ENCODE results near the gene CGREF1. TPM values are rescaled to one million over a fixed set of nuclear protein-coding genes. Genes with fewer than 3 reads are reported as not detected.
A peak's percentile ranks its signal among the peaks of the same experiment; 100 is the strongest.

CGREF1 gene
- total and polyA plus RNA-seq, 2 donors (not counting 3 experiments of a cell fraction or from before 2014, with no cell fraction given): 2.9 to 5.8 TPM

DNA sequence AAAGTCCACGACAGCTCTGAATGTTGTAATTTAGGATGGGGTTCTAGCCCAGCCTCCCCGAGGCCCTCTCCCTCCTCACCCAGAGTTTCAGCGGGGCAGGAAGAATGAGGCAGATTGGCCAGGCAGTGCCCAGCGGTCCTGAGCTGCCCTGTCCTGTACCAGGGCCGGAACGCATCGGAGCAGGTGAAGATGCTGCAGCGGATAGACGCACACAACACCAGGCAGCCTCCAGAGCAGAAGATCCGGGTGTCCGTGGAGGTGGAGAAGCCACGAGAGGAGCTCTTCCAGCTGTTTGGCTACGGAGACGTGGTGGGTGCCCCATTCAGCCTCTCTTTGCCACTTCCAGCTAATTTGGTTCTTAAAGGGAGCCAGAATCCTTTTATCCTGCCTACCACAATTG, 21.6 kb downstream of the CGREF1 start:
- no peaks in the 10 kb centered on the region for H3K27me3 ChIP-seq (ENCODE audit: control insufficient read depth in 2 of 2, insufficient read depth in 2 of 2, low read length in 2 of 2)
- no peaks in the 10 kb centered on the region for H3K4me1 ChIP-seq (ENCODE audit: control insufficient read depth, extremely low read depth, insufficient read depth, low read length)
- BruUV-seq (replicated peaks): no TSS peak
- POLR2A ChIA-PET: no interaction called here
- no peak overlapping the region for H3K27ac ChIP-seq (ENCODE audit: insufficient read depth, low read depth, low read length)
- no peak for TF ChIP-seq GATA2 (IDR thresholded peaks at IDR 0.05; ENCODE audit: insufficient read depth, insufficient read length, low read depth, low read length)
- no peak for TF ChIP-seq EZH2 (IDR thresholded peaks at IDR 0.05; ENCODE audit: borderline replicate concordance, low read depth, low read length, severe bottlenecking)
- no peak for TF ChIP-seq POLR2AphosphoS5 (IDR thresholded peaks at IDR 0.05; ENCODE audit: insufficient read depth, low read depth, low read length)
- TF ChIP-seq, protein P1, sequence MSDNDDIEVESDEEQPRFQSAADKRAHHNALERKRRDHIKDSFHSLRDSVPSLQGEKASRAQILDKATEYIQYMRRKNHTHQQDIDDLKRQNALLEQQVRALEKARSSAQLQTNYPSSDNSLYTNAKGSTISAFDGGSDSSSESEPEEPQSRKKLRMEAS (IDR thresholded peaks at IDR 0.05; ENCODE audit: insufficient read depth, insufficient read length): no peak
- no peak for TF ChIP-seq POLR2A (IDR thresholded peaks at IDR 0.05; ENCODE audit: low read depth, low read length)
- no peak overlapping the region for H2AFZ ChIP-seq (ENCODE audit: low read depth, low read length)
- no peaks in the 10 kb centered on the region for H3K9me3 ChIP-seq (replicated peaks; ENCODE audit: control insufficient read depth, insufficient read depth, low read length)
- H3K9ac ChIP-seq (replicated peaks; ENCODE audit: extremely low read depth, insufficient read depth, low read length): no peak overlapping the region
- H3K79me2 ChIP-seq (ENCODE audit: control insufficient read depth, insufficient read depth, low read length): no peaks in the 10 kb centered on the region
- no peaks in the 10 kb centered on the region for H3K36me3 ChIP-seq (ENCODE audit: control insufficient read depth in 2 of 2, extremely low read depth in 1 of 2, insufficient read depth in 2 of 2, low read length in 2 of 2)
- no peaks in the 10 kb centered on the region for H4K20me1 ChIP-seq (replicated peaks; ENCODE audit: control insufficient read depth, extremely low read depth, insufficient read depth, low read length)
- intact Hi-C loops (cut with micrococcal nuclease): loop anchor here (2.0 to 5.0 kb wide), 3 partner anchors 75 to 260 kb away; partner anchors contain the start of genes ATRAID, GTF3C2 and SLC5A6
- CTCF ChIA-PET: interaction anchor here (1.0 to 8.2 kb wide), 10 partner anchors 10 to 208 kb away, joined by 3 to 152 read pairs (median 4); no protein-coding TSS in a partner anchor
- H3K4me2 ChIP-seq (ENCODE audit: insufficient read depth, low read length): no peak overlapping the region
- no peaks in the 10 kb centered on the region for H3K9me1 ChIP-seq (replicated peaks; ENCODE audit: control insufficient read depth, extremely low read depth, insufficient read depth, low read length)
- dilution Hi-C loops (cut with MboI; ENCODE audit: extremely low pct_ligation_motif_present, low sequenced_read_pairs): no loop called here
- DNase-seq (ENCODE audit: low read depth, low spot score): no peak
- FAIRE-seq: no peak
- H3K4me3 ChIP-seq (replicated peaks in 1 of 3; ENCODE audit: insufficient read depth in 1 of 3, low read depth in 1 of 3, low read length in 3 of 3): no peak overlapping the region

DNA sequence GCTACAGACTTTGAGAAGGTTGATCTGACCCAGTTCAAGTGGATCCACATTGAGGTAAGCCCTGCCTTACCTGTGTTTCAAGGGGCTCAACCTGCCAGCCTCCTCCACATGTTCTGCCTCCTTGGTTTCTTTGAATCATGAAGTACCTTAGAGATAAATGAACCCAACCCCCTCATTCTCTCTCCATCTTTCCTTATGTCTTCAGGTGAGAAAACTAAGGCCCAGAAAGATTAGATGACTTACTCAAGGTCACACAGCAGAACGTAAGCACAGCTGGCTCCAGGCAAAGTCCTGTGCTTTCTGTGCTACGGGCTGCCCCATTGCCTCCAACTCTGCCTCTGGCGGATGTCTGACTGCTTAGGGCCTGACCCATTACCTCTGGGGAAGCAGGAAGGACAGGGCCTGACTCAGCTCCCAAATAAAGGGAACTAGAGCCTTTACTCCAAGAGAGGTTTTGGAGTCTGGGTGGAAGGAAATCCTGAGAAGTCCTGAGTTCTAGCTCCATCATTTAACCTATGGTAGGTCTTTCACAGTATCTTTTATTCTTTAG, 22.1 kb downstream of the CGREF1 start:
- ChIA-PET POLR2A (no interaction called here), CTCF (interaction anchor here (0.6 to 8.2 kb wide), 12 partner anchors 9 to 251 kb away, joined by 3 to 152 read pairs (median 4); no protein-coding TSS in a partner anchor)
- Histone ChIP-seq H3K36me3 (ENCODE audit: control insufficient read depth in 2 of 2, extremely low read depth in 1 of 2, insufficient read depth in 2 of 2, low read length in 2 of 2) (no peaks in the 10 kb centered on the region), H3K4me1 (ENCODE audit: control insufficient read depth, extremely low read depth, insufficient read depth, low read length) (no peaks in the 10 kb centered on the region), H2AFZ (ENCODE audit: low read depth, low read length) (peak overlapping the region; percentile 65), H3K27me3 (ENCODE audit: control insufficient read depth in 2 of 2, insufficient read depth in 2 of 2, low read length in 2 of 2) (no peaks in the 10 kb centered on the region), H4K20me1 (replicated peaks; ENCODE audit: control insufficient read depth, extremely low read depth, insufficient read depth, low read length) (no peaks in the 10 kb centered on the region), H3K79me2 (ENCODE audit: control insufficient read depth, insufficient read depth, low read length) (no peaks in the 10 kb centered on the region), H3K9me3 (replicated peaks; ENCODE audit: control insufficient read depth, insufficient read depth, low read length) (no peaks in the 10 kb centered on the region), H3K4me3 (replicated peaks in 1 of 3; ENCODE audit: insufficient read depth in 1 of 3, low read depth in 1 of 3, low read length in 3 of 3) (no peak overlapping the region), H3K27ac (ENCODE audit: insufficient read depth, low read depth, low read length) (no peak overlapping the region), H3K9ac (replicated peaks; ENCODE audit: extremely low read depth, insufficient read depth, low read length) (no peak overlapping the region), H3K4me2 (ENCODE audit: insufficient read depth, low read length) (no peak overlapping the region), H3K9me1 (replicated peaks; ENCODE audit: control insufficient read depth, extremely low read depth, insufficient read depth, low read length) (no peaks in the 10 kb centered on the region)
- DNase-seq (ENCODE audit: low read depth, low spot score) (no peak), FAIRE-seq (no peak)
- dilution Hi-C loops (cut with MboI; ENCODE audit: extremely low pct_ligation_motif_present, low sequenced_read_pairs): no loop called here
- intact Hi-C loops (cut with micrococcal nuclease): loop anchor here (2.0 to 5.0 kb wide), 3 partner anchors 75 to 260 kb away; partner anchors contain the start of genes ATRAID, GTF3C2 and SLC5A6
- no peak for TF ChIP-seq FOS (IDR thresholded peaks at IDR 0.05; ENCODE audit: borderline replicate concordance, insufficient read depth, low read length)
- BruUV-seq (replicated peaks): no TSS peak

Data from endothelial cell of umbilical vein (primary cell).